RWPE1 (cell line): ENCODE results near the gene KRT73.

Source experiments
- CTCF ChIA-PET: fragments of 350-600 bp; sonication (Branson Sonifier 250); formaldehyde crosslinking; extraction: SDS; loops from one replicate; lab custom pipeline; 2021; lab: Yijun Ruan, JAX
- POLR2A ChIA-PET: fragments of 400-600 bp; formaldehyde crosslinking; extraction: SDS; loops from one replicate; lab custom pipeline; 2020; ENCODE audit warnings: antibody characterized with exemption; ENCODE audit not compliant: low non-redundant PET; lab: Yijun Ruan, JAX
- DNase-seq: peaks from one replicate; pipeline ENCODE4 v3.0.0; 2012; ENCODE audit warnings: low spot score
- H3K27ac ChIP-seq: fragments of 450-650 bp; 2 replicates; pipeline ENCODE4 v1.5.1; 2017
- CTCF ChIP-seq: fragments of 450-650 bp; conservative IDR thresholded peaks from 2 replicates; pipeline ENCODE4 v1.5.1; 2017; ENCODE audit warnings: low read depth, mild to moderate bottlenecking

Gene KRT73

GRCh38 chr12:52657250-52657902 lies 39.0 kb upstream of the KRT73 start:
- TF ChIP-seq CTCF: no peak
- no peak overlapping the region for H3K27ac ChIP-seq
- POLR2A ChIA-PET: no interaction called here
- DNase-seq: no peak
- CTCF ChIA-PET: interaction anchor here (0.7 kb wide), 1 partner anchor 537 kb away, joined by 4 read pairs; no protein-coding TSS in a partner anchor

- DNase-seq: no peak
- CTCF ChIA-PET: interaction anchor here (0.9 kb wide), 1 partner anchor 223 kb away, joined by 3 read pairs; no protein-coding TSS in a partner anchor
- no peak for TF ChIP-seq CTCF
- POLR2A ChIA-PET: no interaction called here
- H3K27ac ChIP-seq: no peak overlapping the region
Observed at GRCh38 chr12:52656616-52657015, 38.3 kb upstream of the KRT73 start.

GRCh38 chr12:52655720-52656124 lies 37.4 kb upstream of the KRT73 start:
- CTCF ChIA-PET: interaction anchor here (0.9 kb wide), 1 partner anchor 224 kb away, joined by 3 read pairs; no protein-coding TSS in a partner anchor
- DNase-seq: peak; percentile 36
- POLR2A ChIA-PET: no interaction called here
- no peak for TF ChIP-seq CTCF
- H3K27ac ChIP-seq: no peak overlapping the region

GRCh38 chr12:52655251-52655650 lies 36.9 kb upstream of the KRT73 start:
- no peak for TF ChIP-seq CTCF

GRCh38 chr12:52651726-52652261 lies 33.4 kb upstream of the KRT73 start, which contains the start of gene KRT2:
Gene KRT2 (minus strand): TSS chr12:52652211. CDS start chr12:52652142, 69 bp downstream.
- no peak within 1 kb of the TSS for H3K27ac ChIP-seq
- ChIA-PET POLR2A (no interaction called here), CTCF (no interaction called here)
- DNase-seq: no peak
- TF ChIP-seq CTCF: no peak

More at GRCh38 chr12:52655251-52655650, 36.9 kb upstream of the KRT73 start:
- DNase-seq: peak; percentile 17
- CTCF ChIA-PET: interaction anchor here (0.6 to 0.7 kb wide), 2 partner anchors 115 to 224 kb away, joined by 3 read pairs; no protein-coding TSS in a partner anchor
- H3K27ac ChIP-seq: no peak overlapping the region
- POLR2A ChIA-PET: no interaction called here

GRCh38 chr12:52650520-52651081 lies 32.2 kb upstream of the KRT73 start:
- no peak for DNase-seq
- H3K27ac ChIP-seq: no peak overlapping the region
- TF ChIP-seq CTCF: no peak
- ChIA-PET POLR2A (no interaction called here), CTCF (interaction anchor here (0.7 kb wide), 1 partner anchor 229 kb away, joined by 4 read pairs; no protein-coding TSS in a partner anchor)
